ENCODE data around the gene RHCG.

RHCG gene

DNA sequence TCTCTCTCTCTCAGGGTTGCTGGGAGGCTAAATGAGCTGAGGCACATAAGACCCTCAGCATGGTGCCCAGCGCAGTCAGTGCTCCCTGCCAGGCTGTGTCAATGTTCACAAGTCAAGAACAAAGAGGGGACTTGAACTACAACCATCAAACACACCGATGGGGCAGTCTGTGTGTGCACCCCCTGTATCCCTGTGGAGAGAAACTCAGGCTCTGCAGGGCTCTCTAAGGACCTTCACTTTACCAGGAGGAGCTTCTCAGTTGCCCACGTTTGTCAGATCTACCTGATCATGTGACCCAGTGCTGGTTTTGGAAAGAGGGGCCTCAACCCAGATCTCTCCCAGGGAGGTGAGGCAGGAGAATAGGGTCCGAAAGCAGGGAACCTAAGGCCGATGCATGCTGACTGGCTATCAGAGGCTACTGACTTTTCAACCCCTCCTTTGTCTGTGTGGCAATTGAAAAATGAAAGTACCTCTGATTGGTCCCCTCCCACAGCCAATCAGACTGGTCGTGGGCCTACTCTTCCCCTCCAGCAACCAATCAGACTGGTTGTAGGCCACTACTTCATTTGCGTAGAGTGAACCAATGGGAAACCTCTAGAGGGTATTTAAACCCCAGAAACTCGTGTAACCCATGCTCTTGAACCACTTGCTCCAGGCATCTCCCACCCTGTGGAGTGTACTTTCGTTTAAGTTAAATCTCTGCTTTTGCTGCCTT, 34.0 kb downstream of the RHCG start:
- Histone ChIP-seq H3K4me3 (ENCODE audit: low read depth, low read length, poor library complexity, severe bottlenecking) (no peak overlapping the region), H3K27me3 (ENCODE audit: insufficient read depth, low read length) (no peaks in the 10 kb centered on the region; the same call in 1 of the 2 replicates), H3F3A (ENCODE audit: insufficient read depth, low read length) (no peaks in the 10 kb centered on the region), H3K4me1 (ENCODE audit: insufficient read depth, low read length, severe bottlenecking) (no peaks in the 10 kb centered on the region), H3K9me3 (ENCODE audit: low read length) (no peaks in the 10 kb centered on the region), H2AFZ (ENCODE audit: low read length) (no peak overlapping the region), H4K20me1 (ENCODE audit: insufficient read depth, low read length) (no peaks in the 10 kb centered on the region), H3K79me2 (ENCODE audit: insufficient read depth, low read length) (no peaks in the 10 kb centered on the region), H3K36me3 (ENCODE audit: insufficient read depth, low read length) (no peaks in the 10 kb centered on the region), H3K27ac (ENCODE audit: low read depth, low read length, poor library complexity, severe bottlenecking) (no peak overlapping the region), H3K9ac (ENCODE audit: low read length) (no peak overlapping the region), H3K4me2 (ENCODE audit: low read length) (no peak overlapping the region), H3K9me2 (ENCODE audit: low read depth, low read length) (no peaks in the 10 kb centered on the region)
- TF ChIP-seq EZH2 (IDR thresholded peaks at IDR 0.05; ENCODE audit: borderline replicate concordance, low read length): no peak
- TF ChIP-seq, protein P1, sequence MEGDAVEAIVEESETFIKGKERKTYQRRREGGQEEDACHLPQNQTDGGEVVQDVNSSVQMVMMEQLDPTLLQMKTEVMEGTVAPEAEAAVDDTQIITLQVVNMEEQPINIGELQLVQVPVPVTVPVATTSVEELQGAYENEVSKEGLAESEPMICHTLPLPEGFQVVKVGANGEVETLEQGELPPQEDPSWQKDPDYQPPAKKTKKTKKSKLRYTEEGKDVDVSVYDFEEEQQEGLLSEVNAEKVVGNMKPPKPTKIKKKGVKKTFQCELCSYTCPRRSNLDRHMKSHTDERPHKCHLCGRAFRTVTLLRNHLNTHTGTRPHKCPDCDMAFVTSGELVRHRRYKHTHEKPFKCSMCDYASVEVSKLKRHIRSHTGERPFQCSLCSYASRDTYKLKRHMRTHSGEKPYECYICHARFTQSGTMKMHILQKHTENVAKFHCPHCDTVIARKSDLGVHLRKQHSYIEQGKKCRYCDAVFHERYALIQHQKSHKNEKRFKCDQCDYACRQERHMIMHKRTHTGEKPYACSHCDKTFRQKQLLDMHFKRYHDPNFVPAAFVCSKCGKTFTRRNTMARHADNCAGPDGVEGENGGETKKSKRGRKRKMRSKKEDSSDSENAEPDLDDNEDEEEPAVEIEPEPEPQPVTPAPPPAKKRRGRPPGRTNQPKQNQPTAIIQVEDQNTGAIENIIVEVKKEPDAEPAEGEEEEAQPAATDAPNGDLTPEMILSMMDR (IDR thresholded peaks at IDR 0.05; ENCODE audit: low read length): no peak

DNA sequence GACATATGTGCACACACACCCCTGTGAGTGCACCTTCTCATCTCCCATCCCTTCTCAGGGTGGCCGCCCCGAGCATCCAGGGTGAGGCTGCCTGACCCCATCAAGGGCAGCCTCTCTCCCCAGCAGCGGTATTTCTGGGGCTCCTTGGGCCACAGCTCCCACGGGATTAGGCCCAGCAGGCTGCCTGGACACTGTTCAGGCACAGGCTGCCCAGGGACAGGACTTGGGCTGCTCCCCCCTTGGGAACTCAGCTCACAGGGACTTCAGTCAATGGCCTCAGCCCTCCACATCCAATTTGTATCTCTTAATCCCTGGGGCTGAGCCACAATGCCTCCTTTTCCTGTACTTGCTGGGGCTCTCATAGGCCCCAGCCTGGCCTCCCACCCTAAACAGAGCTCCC, 35.0 kb downstream of the RHCG start:
- Histone ChIP-seq H3K4me3 (ENCODE audit: low read depth, low read length, poor library complexity, severe bottlenecking) (no peak overlapping the region), H3K9me3 (ENCODE audit: low read length) (peaks cover 2% of the 10 kb centered on the region; the same call in 1 of the 2 replicates), H3K36me3 (ENCODE audit: insufficient read depth, low read length) (no peaks in the 10 kb centered on the region), H3K9ac (ENCODE audit: low read length) (no peak overlapping the region), H2AFZ (ENCODE audit: low read length) (no peak overlapping the region), H3F3A (ENCODE audit: insufficient read depth, low read length) (no peaks in the 10 kb centered on the region), H3K79me2 (ENCODE audit: insufficient read depth, low read length) (no peaks in the 10 kb centered on the region), H3K4me2 (ENCODE audit: low read length) (no peak overlapping the region), H3K27ac (ENCODE audit: low read depth, low read length, poor library complexity, severe bottlenecking) (no peak overlapping the region), H3K27me3 (ENCODE audit: insufficient read depth, low read length) (no peaks in the 10 kb centered on the region; the same call in 1 of the 2 replicates), H4K20me1 (ENCODE audit: insufficient read depth, low read length) (no peaks in the 10 kb centered on the region), H3K9me2 (ENCODE audit: low read depth, low read length) (no peaks in the 10 kb centered on the region), H3K4me1 (ENCODE audit: insufficient read depth, low read length, severe bottlenecking) (no peaks in the 10 kb centered on the region)
- TF ChIP-seq EZH2 (IDR thresholded peaks at IDR 0.05; ENCODE audit: borderline replicate concordance, low read length): no peak
- TF ChIP-seq, protein P1 (IDR thresholded peaks at IDR 0.05; ENCODE audit: low read length): no peak

DNA sequence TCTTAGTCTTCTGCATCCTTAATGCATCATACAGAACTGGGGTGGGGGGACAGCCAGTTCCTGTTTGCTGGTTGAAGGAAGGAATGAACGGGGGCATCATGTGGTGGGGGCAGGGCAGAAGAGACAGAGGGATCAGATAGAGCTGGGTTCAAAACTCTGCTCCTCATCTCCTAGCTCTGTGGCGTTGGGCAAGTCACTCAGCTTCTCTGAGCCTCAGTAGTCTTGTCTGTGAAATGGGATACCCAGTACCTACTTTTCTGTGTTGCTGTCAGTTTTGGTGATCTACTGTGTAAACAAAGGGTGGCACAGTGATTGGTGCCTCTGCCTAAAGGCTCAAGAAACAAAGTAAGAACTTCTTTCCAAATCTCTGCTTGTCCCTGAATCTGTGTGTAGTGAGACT, 36.3 kb downstream of the RHCG start:
- H4K20me1 ChIP-seq (ENCODE audit: insufficient read depth, low read length): no peaks in the 10 kb centered on the region
- H3K9me2 ChIP-seq (ENCODE audit: low read depth, low read length): no peaks in the 10 kb centered on the region
- H3K27me3 ChIP-seq (ENCODE audit: insufficient read depth, low read length): no peaks in the 10 kb centered on the region; the same call in 1 of the 2 replicates
- TF ChIP-seq EZH2 (IDR thresholded peaks at IDR 0.05; ENCODE audit: borderline replicate concordance, low read length): no peak
- TF ChIP-seq, protein P1 (IDR thresholded peaks at IDR 0.05; ENCODE audit: low read length): no peak
- H3K79me2 ChIP-seq (ENCODE audit: insufficient read depth, low read length): no peaks in the 10 kb centered on the region
- H3K9me3 ChIP-seq (ENCODE audit: low read length): peaks cover 2% of the 10 kb centered on the region; the same call in 1 of the 2 replicates
- no peaks in the 10 kb centered on the region for H3K4me1 ChIP-seq (ENCODE audit: insufficient read depth, low read length, severe bottlenecking)
- no peak overlapping the region for H2AFZ ChIP-seq (ENCODE audit: low read length)
- H3K9ac ChIP-seq (ENCODE audit: low read length): no peak overlapping the region
- no peak overlapping the region for H3K27ac ChIP-seq (ENCODE audit: low read depth, low read length, poor library complexity, severe bottlenecking)
- no peaks in the 10 kb centered on the region for H3K36me3 ChIP-seq (ENCODE audit: insufficient read depth, low read length)
- H3F3A ChIP-seq (ENCODE audit: insufficient read depth, low read length): no peaks in the 10 kb centered on the region
- H3K4me2 ChIP-seq (ENCODE audit: low read length): no peak overlapping the region
- no peak overlapping the region for H3K4me3 ChIP-seq (ENCODE audit: low read depth, low read length, poor library complexity, severe bottlenecking)

Measured in OCI-LY1 (cell line).